Lung (tissue), 12 donors: ENCODE measurements around the gene SLC4A3. TPM values are rescaled to one million over a fixed set of nuclear protein-coding genes. Genes with fewer than 3 reads are reported as not detected.

Source experiments
- ATAC-seq: fragments of 200-7000 bp; cut with Tn5 transposase; one replicate; pipeline ENCODE4 v1.9.1; 2020; ENCODE audit warnings: moderate number of reproducible peaks; ENCODE audit not compliant: insufficient read depth, low FRiP score
- DNase-seq, 3 donors: peaks; one replicate each; pipeline ENCODE4 v3.0.0-alpha.2; 2013 to 2017
- H3K27ac ChIP-seq, 2 donors: one replicate each; pipeline ENCODE4 v1.5.1; 2013; ENCODE audit warnings: mild to moderate bottlenecking in 2 of 2, moderate library complexity in 2 of 2, control low read depth in 1 of 2, inconsistent platforms in 1 of 2, low read depth in 1 of 2, low read length in 1 of 2
- H3K27me3 ChIP-seq, 3 donors: one replicate each; pipeline ENCODE4 v1.5.1; 2013; ENCODE audit warnings: low read length in 2 of 3; ENCODE audit not compliant: control insufficient read depth in 3 of 3, insufficient read depth in 3 of 3
- H3K36me3 ChIP-seq, 4 donors: one replicate each; pipeline ENCODE4 v1.5.1; 2013; ENCODE audit warnings: low read length in 4 of 4, mild to moderate bottlenecking in 1 of 4, moderate library complexity in 1 of 4; ENCODE audit not compliant: control insufficient read depth in 4 of 4, insufficient read depth in 4 of 4
- H3K4me1 ChIP-seq, 5 donors: one replicate each; pipeline ENCODE4 v1.5.1; 2013; ENCODE audit warnings: low read length in 5 of 5, mild to moderate bottlenecking in 2 of 5, moderate library complexity in 1 of 5; ENCODE audit not compliant: control insufficient read depth in 5 of 5, insufficient read depth in 5 of 5
- H3K4me3 ChIP-seq: one replicate; pipeline ENCODE4 v1.5.1; 2013; ENCODE audit warnings: mild to moderate bottlenecking, control low read depth, moderate library complexity
- H3K9ac ChIP-seq, 2 donors: one replicate each; pipeline ENCODE4 v1.5.1; 2013; ENCODE audit warnings: low read length in 2 of 2, control low read depth in 1 of 2; ENCODE audit not compliant: insufficient read depth in 1 of 2
- H3K9me3 ChIP-seq, 4 donors: one replicate each; pipeline ENCODE4 v1.5.1; 2013; ENCODE audit warnings: low read length in 3 of 4, mild to moderate bottlenecking in 1 of 4, moderate library complexity in 1 of 4; ENCODE audit not compliant: control insufficient read depth in 4 of 4, insufficient read depth in 3 of 4
- WGBS, 2 donors: extraction: QIAGEN DNeasy Blood & Tissue Kit; methylation state at CpG; one replicate each; pipeline ENCODE4 v1.1.7; 2013; 5-methylcytosine and 5-hydroxymethylcytosine counted together
- polyA plus RNA-seq, 2 donors: library from polyadenylated mRNA; stranded (reverse); fragments of 200-250 nt; gene quantifications; one replicate each; pipeline ENCODE4 v1.2.1, GENCODE V29; 2013
- total RNA-seq, 2 donors: library from RNA; depleted of rRNA in 1 of 2; stranded (reverse); fragments of >200 nt in 1 of 2; gene quantifications; one replicate each; pipeline ENCODE4 v1.2.1, GENCODE V29; 2014 to 2021
- TF ChIP-seq, protein P1 (sequence below): IDR thresholded peaks from 2 replicates; pipeline ENCODE4 v1.5.1; 2012; ENCODE audit warnings: mild to moderate bottlenecking; ENCODE audit errors: control extremely low read depth, extremely low read depth
- donor health status: control.
- donor health status: control.
- donor health status: Bipolar disorder and iron deficiency.
- donor health status: healthy.
- donor health status: DM: yes; HTN: yes; CAD: no.

Gene SLC4A3
- total and polyA plus RNA-seq, 4 donors = 0.59 to 3.2 (median 1.2) TPM

GRCh38 chr2:219631406-219631891 lies 4.0 kb downstream of the SLC4A3 start:
- no peak for DNase-seq
- no peak for ATAC-seq
- 90 to 95% methylated on average over 9 of the region's 9 CpGs for WGBS, 2 donors

GRCh38 chr2:219631904-219632759 lies 4.7 kb downstream of the SLC4A3 start:
- DNase-seq = no peak
- WGBS, 2 donors = 84 to 85% methylated on average over 33 to 34 of the region's 34 CpGs
- ATAC-seq = no peak
- Histone ChIP-seq H3K36me3 (peaks cover 0 to 6% (median 1%) of the 10 kb centered on the region in 4 donors), H3K9me3 (no peaks in the 10 kb centered on the region), H3K27me3 (no peaks in the 10 kb centered on the region), H3K9ac (no peak overlapping the region), H3K27ac (peak overlapping the region in 1 of 2 donors; percentile 97), H3K4me3 (no peak overlapping the region), H3K4me1 (peaks cover 0 to 6% (median 0%) of the 10 kb centered on the region in 5 donors)
- TF ChIP-seq, protein P1, sequence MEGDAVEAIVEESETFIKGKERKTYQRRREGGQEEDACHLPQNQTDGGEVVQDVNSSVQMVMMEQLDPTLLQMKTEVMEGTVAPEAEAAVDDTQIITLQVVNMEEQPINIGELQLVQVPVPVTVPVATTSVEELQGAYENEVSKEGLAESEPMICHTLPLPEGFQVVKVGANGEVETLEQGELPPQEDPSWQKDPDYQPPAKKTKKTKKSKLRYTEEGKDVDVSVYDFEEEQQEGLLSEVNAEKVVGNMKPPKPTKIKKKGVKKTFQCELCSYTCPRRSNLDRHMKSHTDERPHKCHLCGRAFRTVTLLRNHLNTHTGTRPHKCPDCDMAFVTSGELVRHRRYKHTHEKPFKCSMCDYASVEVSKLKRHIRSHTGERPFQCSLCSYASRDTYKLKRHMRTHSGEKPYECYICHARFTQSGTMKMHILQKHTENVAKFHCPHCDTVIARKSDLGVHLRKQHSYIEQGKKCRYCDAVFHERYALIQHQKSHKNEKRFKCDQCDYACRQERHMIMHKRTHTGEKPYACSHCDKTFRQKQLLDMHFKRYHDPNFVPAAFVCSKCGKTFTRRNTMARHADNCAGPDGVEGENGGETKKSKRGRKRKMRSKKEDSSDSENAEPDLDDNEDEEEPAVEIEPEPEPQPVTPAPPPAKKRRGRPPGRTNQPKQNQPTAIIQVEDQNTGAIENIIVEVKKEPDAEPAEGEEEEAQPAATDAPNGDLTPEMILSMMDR = no peak

More at GRCh38 chr2:219631406-219631891, 4.0 kb downstream of the SLC4A3 start:
- H3K4me3 ChIP-seq = no peak overlapping the region
- peaks cover 0 to 3% (median 0%) of the 10 kb centered on the region in 4 donors for H3K36me3 ChIP-seq
- H3K9ac ChIP-seq = no peak overlapping the region
- TF ChIP-seq, protein P1 = no peak
- H3K27me3 ChIP-seq = no peaks in the 10 kb centered on the region
- H3K4me1 ChIP-seq = peaks cover 0 to 12% (median 4%) of the 10 kb centered on the region in 5 donors
- peak overlapping the region in 1 of 2 donors; percentile 97 for H3K27ac ChIP-seq
- H3K9me3 ChIP-seq = no peaks in the 10 kb centered on the region

DNA sequence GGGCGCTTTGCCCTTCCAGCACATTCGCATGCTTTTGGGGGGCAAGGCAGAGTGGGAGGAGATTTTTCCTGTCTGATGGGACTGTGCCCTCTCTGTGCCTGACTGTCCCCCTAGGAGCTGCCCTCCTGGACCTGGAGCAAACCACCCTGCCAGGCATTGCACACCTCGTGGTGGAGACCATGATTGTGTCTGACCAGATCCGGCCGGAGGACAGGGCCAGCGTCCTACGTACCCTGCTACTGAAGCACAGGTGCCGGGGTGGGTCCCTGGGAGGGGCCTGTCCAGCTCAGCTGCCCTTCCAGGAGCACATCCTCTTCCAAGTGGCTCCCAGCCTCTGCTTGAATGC lies 5.3 kb downstream of the SLC4A3 start:
- H3K4me1 ChIP-seq = peaks cover 0 to 6% (median 0%) of the 10 kb centered on the region in 5 donors
- ATAC-seq = no peak

More for the DNA sequence above, 5.3 kb downstream of the SLC4A3 start:
- 88 to 94% methylated on average over 8 of the region's 8 CpGs for WGBS, 2 donors
- Histone ChIP-seq H3K36me3 (peaks cover 0 to 9% (median 2%) of the 10 kb centered on the region in 4 donors), H3K9me3 (no peaks in the 10 kb centered on the region), H3K9ac (no peak overlapping the region), H3K4me3 (no peak overlapping the region), H3K27ac (peak overlapping the region in 1 of 2 donors; percentile 97), H3K27me3 (no peaks in the 10 kb centered on the region)
- DNase-seq = no peak
- TF ChIP-seq, protein P1 = no peak
